AG08396 (cell line): ENCODE results near the gene PKDCC.
A peak's percentile ranks its signal among the peaks of the same experiment; 100 is the strongest.
"Not testable (repeated sequence)": the region's sequence is repeated elsewhere in the genome, so short reads cannot be mapped to it uniquely, and the experiment has no call there.

ENCODE experiments used
- DNase-seq: peaks from one replicate; pipeline ENCODE4 v3.0.0; 2012; ENCODE audit warnings: low spot score, mixed read lengths

PKDCC gene

DNA sequence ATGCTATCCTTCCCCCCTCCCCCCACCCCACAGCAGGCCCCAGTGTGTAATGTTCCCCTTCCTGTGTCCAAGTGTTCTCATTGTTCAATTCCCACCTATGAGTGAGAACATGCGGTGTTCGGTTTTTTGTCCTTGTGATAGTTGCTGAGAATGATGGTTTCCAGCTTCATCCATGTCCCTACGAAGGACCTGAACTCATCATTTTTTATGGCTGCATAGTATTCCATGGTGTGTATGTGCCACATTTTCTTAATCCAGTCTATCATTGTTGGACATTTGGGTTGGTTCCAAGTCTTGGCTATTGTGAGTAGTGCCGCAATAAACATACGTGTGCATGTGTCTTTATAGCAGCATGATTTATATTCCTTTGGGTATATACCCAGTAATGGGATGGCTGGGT lies 17.9 kb downstream of the PKDCC start:
- not testable (repeated sequence) for DNase-seq

- DNase-seq = not testable (repeated sequence)
These were observed 19.2 kb downstream of the PKDCC start for GRCh38 chr2:42067001-42067400.

GRCh38 chr2:42067521-42067920 lies 19.7 kb downstream of the PKDCC start:
- no peak for DNase-seq

DNA sequence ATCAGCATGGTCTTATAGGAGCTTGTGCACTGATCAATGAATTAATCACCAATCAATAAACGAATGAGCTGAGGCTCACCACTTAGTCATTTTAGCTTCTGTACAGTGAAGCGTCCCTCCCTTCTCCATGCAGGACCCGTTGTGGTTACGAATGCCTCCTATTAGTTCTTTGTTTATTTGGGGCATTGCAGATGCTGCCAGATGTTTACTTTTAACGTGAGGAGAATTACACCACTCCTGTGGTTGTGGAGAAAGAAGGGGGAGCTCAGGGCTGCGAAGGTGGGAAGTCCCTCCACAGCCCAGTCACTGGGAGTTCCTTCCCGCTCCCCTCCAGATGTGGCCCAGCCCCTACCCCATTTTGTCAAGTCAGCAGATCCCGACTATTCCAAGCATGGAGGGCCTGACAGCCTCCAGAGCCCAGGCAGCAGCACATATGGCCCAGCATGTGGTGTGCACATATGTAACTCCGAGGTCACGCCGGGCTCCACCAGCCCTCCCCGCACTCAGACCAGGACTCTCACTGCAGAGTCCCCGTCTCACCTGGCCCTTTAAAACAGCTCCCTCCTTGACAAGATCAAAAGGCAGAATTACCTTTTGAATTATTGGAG lies 20.9 kb downstream of the PKDCC start:
- DNase-seq = no peak

- no peak for DNase-seq
These were observed 21.7 kb downstream of the PKDCC start for GRCh38 chr2:42069568-42069967.

DNA sequence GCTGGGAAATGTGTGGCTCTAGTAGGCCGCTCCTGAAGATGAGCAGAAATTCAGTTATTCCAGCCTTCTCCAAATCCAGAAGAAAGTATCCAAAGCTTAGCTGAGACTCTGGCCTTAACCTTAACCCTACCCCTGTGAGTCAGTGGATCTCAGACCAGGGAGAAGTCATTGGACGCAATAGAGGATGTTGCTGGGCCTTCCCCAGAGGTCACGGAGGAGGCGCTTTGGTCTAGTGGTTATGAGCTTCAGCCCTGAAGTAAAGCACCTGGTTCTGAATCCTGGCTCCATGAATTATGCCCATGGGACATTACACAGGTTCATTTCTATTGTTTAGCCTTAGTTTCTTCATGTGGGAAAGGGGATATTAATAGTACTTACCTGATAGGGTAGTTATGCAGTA lies 24.0 kb downstream of the PKDCC start:
- no peak for DNase-seq

DNA sequence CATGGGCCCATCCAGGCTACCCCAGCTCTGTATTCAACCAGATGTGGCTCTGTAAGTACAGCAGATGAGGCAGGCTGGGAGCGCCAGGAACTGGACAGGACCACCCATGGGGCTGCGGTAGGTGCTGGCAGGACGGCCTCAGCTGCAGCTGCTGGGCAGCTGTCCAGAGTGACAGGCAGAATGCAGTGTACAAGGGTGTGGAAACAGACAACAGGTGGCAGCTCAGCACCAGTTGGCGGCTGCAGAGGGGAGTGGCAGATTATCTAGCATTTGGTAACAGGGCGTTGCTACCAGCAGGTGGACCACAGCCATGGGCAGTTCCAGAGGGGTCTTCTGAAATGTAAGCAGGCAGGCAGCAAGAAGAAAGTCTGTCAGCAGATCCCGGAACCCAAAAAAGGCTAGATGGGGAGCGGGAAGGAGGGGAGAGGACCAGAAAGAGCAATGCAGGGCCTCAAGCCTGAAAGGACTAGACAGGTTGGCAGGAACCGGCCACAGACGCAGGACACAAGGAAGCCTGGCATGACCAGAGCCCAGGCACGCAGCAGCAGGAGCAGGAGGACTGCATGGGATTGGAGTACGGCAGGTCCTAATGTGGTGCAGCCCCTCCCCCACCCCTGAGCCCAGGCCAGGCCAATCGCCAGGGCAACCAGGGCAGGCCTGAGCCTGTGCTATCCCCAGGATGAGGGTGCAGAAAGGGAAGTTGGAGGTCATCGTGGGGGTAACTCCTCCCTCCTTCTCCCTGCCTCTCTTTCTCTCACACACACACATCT lies 24.7 kb downstream of the PKDCC start:
- no peak for DNase-seq

DNA sequence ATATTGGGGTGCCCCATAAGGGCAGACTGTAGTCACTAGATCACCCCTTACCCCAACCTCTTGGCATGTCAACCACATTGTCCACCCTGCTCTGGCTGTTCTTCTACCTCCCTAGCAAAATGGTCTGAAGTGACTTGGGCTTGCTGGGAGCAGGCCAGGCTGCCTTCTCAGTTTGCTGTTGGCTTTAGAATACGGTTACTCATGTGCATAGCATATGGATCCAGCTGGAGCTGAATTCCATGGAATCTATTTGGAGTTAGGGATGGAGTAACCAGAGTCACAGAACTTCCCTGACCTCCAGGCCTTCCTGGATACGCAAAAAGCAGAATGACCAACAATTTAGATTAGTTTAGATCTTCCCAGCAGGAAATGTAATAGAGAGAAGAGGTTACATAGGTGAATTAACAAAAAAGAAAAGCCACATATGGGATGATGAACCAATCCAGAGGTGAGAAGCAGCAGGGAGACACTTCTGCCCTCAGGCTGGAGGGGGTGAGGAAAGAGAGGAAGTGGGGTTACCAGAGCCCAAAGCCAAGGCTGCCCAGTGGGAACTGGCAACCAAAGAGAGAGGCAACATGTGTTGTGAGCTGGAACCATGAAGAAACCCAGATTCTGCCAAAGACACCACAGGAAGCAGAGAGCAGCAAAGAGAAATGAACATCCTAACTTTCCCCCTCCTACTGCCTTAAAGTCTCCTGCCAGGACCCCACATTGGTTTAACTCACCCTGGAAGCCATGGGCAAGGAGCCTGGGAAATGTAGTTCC lies 26.1 kb downstream of the PKDCC start:
- no peak for DNase-seq

GRCh38 chr2:42074661-42075060 lies 26.8 kb downstream of the PKDCC start:
- DNase-seq = no peak

- no peak for DNase-seq
These were observed 28.8 kb downstream of the PKDCC start for GRCh38 chr2:42076357-42077225.

DNA sequence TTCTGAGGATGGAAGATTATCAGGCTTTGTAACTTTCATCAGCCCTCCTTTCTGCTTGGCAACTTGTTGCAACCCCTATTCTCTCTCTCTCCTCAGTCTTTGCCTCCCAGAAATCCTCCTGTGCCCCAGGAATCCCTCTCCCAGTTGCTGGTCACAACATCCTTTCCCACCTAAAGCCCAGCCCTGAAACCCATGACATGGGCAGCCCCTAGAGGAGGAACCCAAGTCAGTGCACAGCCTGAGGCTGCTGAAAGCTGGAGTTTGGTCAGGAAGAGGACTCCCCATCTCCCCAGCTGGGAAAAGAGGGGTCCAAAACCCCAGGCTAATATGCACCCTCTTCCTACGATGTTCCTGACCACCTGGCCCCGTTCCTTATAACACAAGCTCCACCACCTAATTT lies 29.5 kb downstream of the PKDCC start:
- DNase-seq = no peak

DNA sequence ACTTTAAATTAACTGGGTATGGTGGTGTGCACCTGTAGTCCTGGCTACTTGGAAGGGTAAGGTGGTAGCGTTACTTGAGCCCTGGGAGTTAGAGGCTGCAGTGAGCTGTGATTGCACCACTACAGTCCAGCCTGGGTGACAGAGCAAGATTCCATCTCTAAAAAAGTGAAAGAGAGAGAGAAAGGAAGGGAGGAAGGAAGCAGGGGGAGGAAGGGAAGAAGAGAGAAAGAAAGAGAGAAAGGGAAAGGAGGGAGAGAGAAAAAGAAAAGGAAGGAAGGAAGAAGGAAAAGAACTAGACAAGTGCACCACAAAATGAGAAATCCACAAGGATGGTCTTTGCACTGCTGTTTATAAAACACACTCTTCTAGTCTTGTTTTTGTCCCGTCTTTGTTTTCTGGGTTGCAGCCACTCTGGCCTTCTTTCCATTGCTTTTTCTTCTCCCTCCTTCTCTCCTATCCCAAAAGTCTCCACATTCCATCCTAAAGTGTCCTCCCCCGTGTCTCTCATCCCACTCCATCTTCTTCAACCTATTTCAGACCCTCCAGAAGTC lies 32.0 kb downstream of the PKDCC start:
- DNase-seq = no peak

DNA sequence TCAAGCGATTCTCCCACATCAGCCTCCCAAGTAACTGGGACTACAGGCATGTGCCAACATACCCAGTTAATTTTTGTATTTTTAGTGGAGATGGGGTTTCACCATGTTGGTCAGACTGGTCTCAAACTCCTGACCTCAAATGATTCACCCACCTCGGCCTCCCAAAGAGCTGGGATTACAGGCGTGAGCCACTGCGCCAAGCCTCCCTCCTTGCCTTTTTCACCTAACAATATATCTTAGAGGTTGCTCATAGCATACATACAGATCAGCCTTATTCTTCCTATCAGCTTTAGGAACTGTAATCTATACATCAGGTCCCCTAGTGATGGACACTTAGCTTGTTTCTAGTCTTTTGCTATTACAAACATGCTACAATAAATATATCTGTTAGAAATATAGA lies 33.3 kb downstream of the PKDCC start:
- DNase-seq = not testable (repeated sequence)

GRCh38 chr2:42082016-42082415 lies 34.2 kb downstream of the PKDCC start:
- no peak for DNase-seq

DNA sequence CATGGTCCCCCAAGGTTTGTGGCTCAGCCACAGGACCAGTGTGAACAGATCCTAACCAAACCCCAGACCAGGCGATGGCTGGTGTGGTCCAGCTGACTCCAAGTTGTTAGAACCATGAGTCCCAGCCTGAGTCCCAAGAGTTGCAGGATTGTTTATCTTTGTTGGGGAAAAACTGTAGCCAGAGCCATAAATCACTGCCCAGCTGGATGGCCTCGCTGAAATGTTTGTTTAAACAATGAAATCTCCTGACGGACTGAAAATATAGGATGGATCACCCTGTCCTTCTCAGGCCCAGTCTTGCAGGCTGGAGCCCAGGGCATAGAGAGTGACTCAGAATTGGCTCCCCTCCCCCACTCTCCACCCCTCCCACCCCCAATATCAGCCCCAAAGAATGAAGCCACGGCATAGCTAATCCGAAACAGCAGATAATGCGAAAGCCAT lies 36.4 kb downstream of the PKDCC start:
- peak; percentile 60 for DNase-seq

GRCh38 chr2:42085070-42085469 lies 37.2 kb downstream of the PKDCC start:
- DNase-seq = not testable (repeated sequence)

- DNase-seq = no peak
These were observed 38.1 kb downstream of the PKDCC start for GRCh38 chr2:42085706-42086487.

GRCh38 chr2:42086500-42086953 lies 38.7 kb downstream of the PKDCC start:
- peak; percentile 80 for DNase-seq

DNA sequence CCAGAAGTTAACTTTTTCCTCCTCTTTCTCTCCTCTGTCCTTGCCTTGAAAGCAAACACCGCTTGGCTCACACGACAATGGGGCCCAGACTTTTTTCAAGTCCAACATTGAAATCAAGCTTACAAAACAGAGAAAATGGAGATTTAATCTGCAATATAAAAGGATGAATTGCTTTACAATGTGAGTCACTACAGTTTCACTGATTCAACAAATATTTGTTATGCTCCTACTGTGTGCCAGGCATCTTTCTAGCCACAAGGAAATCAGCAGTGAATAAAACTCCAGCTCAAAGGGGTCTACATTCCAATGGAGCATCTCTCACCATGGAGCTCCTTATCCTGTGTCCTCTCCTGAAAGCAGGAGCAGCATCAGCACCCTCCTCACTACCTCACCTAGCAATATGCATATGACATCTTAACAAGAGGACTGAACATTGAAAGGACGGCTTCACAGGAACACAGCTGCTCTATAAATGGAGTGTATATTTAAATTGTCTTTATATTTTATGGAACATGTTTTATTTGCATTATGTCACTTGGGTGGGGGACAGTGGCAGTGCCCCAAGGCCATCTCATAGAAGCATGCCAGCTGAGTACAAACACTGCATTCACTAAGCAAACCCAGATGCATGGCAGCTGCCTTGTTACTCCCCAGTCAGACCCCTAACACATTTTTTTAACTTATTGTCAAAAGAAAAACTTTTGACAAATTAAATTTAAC lies 39.5 kb downstream of the PKDCC start:
- DNase-seq = no peak

- DNase-seq = no peak
These were observed 40.0 kb downstream of the PKDCC start for GRCh38 chr2:42087857-42088195.
